ENCODE measurements around the gene RANBP1.

The RANBP1 gene

DNA sequence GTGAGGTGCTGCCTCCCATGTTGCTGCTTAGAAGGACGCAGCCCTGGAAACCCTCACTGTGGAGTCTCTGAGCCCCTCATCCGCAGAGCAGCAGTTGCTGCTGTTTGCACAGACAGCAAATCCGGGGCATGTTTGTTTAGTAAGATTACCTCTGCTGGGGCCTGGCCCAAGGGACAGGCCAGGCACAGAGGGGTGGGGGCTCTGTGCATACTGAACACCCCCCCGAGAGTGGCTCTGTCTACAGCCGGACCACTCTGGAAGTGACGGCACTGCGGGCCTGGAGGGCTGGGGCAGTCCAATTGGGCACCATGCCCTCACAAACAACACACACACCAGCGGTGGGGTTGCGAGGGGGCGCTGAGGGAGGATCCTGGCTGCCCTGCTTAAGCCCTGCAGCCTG is 57.9 kb downstream of the RANBP1 start:
- DNase-seq (ENCODE audit: low read depth) = no peak

DNA sequence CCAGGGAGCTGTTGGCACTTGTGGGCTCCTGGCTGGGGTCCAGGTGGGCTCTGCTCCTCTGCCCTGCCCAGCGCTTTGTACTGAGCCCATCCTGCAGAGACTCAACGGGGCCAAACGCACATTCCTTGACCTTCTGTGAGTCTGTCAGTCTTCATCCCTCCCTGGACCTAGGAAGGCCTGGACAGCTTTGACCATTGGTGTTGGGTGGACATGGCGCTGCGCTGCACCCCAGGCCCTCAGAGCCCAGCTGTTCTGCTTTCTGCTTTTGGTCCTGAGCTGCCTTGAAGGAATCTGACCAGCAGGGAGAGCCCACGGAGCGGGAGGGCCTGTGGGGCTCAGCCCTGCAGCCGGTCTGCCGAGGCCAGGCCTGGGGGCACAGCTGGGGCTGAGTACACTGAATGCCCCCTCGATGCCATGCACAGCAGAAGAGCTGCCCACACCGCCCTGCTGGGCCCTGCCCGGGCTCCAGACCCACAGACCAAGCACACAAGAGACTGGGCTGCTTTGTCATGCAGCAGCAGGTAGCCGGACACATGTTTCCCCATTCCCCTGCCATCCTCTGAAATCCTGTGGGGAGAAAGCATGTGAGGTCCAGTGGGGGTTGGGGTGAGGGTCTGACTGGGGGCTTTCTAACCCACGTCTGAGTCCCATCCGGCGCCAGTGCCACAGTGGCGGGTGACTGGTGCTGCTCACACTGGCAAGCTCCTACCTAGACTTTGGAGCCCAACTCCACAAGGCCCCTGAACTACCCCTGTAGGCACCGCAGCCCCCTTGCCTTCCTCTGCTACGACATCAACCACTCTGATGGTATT is 59.1 kb downstream of the RANBP1 start:
- no peak for DNase-seq (ENCODE audit: low read depth)

DNA sequence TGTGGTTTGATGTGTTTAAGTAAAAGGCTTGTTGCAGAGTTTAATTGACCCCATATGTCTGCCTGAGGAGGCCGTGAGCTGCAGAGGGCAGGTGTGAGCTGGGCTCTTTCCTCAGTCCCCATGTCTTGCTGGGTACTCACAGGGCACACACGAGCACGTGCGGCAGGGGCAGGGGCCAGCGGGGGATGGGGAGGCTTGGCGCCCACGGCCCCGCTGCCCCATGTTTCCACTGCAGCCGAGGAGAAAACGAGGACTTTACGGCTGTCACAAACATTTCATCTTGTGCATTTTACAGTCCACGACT is 59.6 kb downstream of the RANBP1 start:
- no peak for DNase-seq (ENCODE audit: low read depth)

DNA sequence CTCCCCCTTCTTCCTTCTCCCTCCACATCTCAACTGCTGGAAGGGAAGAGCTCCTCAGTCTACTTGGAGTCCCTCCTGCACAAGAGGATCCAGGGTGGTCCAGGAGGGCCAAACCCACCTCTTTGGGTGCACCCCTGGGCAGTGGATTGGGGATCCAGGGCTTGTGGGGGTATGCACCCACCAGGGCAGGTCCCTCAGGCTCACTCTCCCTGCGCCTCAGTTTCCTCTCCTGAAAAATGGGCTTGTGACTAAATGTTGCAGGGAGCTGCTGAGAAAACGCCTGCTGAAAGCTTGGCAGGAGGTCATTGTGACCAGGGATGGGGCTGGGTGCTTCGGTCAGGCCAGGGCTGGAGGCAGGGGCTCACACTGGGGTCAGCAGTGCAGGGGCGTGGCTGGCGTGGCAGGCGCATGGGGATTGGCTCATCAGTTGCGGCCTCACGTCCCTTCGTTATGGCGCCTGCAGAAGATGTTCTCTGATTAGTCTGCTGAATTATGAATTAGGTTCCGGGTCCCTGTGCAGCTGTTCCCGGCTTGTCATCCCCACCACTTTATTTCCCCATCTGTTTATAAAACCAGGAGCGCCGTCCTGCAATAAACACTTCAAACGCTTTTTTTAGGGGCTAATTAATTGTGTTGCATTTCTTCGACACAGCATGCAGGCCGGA is 60.6 kb downstream of the RANBP1 start:
- no peak for DNase-seq (ENCODE audit: low read depth)

Data from stimulated activated CD8-positive, alpha-beta memory T cell treated with anti-CD3 and anti-CD28 coated beads, Interleukin-15, amount 100 ng/mL, for 1 hour (primary cell).